Measurements from ENCODE around the gene AVP. TPM values are rescaled to one million over a fixed set of nuclear protein-coding genes. Genes with fewer than 3 reads are reported as not detected.

Gene AVP
- total and polyA plus RNA-seq, 9 of the 15 experiments (the other 6 are each of a cell fraction or from before 2014, with no cell fraction given): not detected

GRCh38 chr20:3043322-3043721 lies 41.2 kb downstream of the AVP start, which contains the start of gene GNRH2:
Gene GNRH2, plus strand, starts transcription at chr20:3043622. Its CDS starts 793 bp downstream, at chr20:3044415.
- ATAC-seq (no peak), DNase-seq (ENCODE audit: extremely low read depth in 1 of 4, low spot score in 3 of 4) (no peak), FAIRE-seq (no peak)
- intact Hi-C loops (cut with micrococcal nuclease) (no loop called here), in situ Hi-C loops (cut with MboI) (no loop called here)
- Histone ChIP-seq H3K9ac (ENCODE audit: insufficient read depth in 1 of 2, low read depth in 2 of 2, low read length in 2 of 2) (peak within 1 kb of the TSS in 1 of 2 experiments; percentile 26; a peak in 1 of 4 replicates), H3K79me2 (ENCODE audit: control insufficient read depth, insufficient read depth, low read length) (peaks cover 22% of the 10 kb centered on the region), H3K4me3 (no peak within 1 kb of the TSS), H3K9me1 (ENCODE audit: control insufficient read depth, insufficient read depth, low read length) (no peaks in the 10 kb centered on the region), H4K20me1 (replicated peaks; ENCODE audit: control insufficient read depth, insufficient read depth, low read length) (no peaks in the 10 kb centered on the region), H3K9me3 (replicated peaks; ENCODE audit: control insufficient read depth, insufficient read depth, low read depth, low read length) (no peaks in the 10 kb centered on the region), H2AFZ (ENCODE audit: low read depth, low read length) (no peak within 1 kb of the TSS), H3K27me3 (ENCODE audit: control insufficient read depth in 2 of 2, insufficient read depth in 2 of 2, low read length in 2 of 2) (no peaks in the 10 kb centered on the region), H3K27ac (ENCODE audit: extremely low read depth, low read depth, low read length) (no peak within 1 kb of the TSS), H3K4me2 (ENCODE audit: insufficient read depth, low read length) (no peak within 1 kb of the TSS), H3K4me1 (replicated peaks in 1 of 2; ENCODE audit: control insufficient read depth in 2 of 2, insufficient read depth in 2 of 2, low read length in 2 of 2) (peaks cover 21 to 29% of the 10 kb centered on the region in 2 experiments; a peak in 4 of 5 replicates), H3K36me3 (ENCODE audit: control insufficient read depth, insufficient read depth, low read length) (peaks cover 38% of the 10 kb centered on the region; the same call in 2 of the 3 replicates)
- ChIA-PET CTCF (ENCODE audit: low intra/inter-chr PET ratio) (interaction anchor here (0.7 kb wide), 1 partner anchor 89 kb away, joined by 4 read pairs; no protein-coding TSS in a partner anchor), POLR2A (interaction anchor here (0.7 to 1.0 kb wide), 2 partner anchors 14 to 21 kb away, joined by 3 to 4 read pairs; no protein-coding TSS in a partner anchor)
- no peak for TF ChIP-seq ELK1 (CRISPR knock-in tag; IDR thresholded peaks at IDR 0.05)
- no peak for TF ChIP-seq PURB (CRISPR knock-in tag; IDR thresholded peaks at IDR 0.05; ENCODE audit: low read depth)
- no peak for TF ChIP-seq ZFP30 (CRISPR knock-in tag; IDR thresholded peaks at IDR 0.05; ENCODE audit: borderline replicate concordance)
- TF ChIP-seq ZNF174 (CRISPR knock-in tag; IDR thresholded peaks at IDR 0.05): no peak
- no peak for TF ChIP-seq SRSF7 (optimal IDR thresholded peaks at IDR 0.05; ENCODE audit: low read depth, low read length)
- 50% methylated on average over 2 of the region's 3 CpGs for WGBS (ENCODE audit: insufficient coverage, low coverage, missing lambda C conversion rate)
- BruUV-seq (replicated peaks): no TSS peak

All from K562 (cell line).